CD14-positive monocyte (primary cell): ENCODE results near the gene CHMP1B. TPM values are rescaled to one million over a fixed set of nuclear protein-coding genes. Genes with fewer than 3 reads are reported as not detected.

Experiments used
- DNase-seq, 3 donors: peaks; one replicate each; pipeline ENCODE4 v3.0.0-alpha.2; 2011 to 2022
- H2AFZ ChIP-seq: 2 replicates; pipeline ENCODE4 v1.6.0; 2012; ENCODE audit warnings: mild to moderate bottlenecking, low read depth, low read length, inconsistent platforms; ENCODE audit not compliant: insufficient read depth, poor library complexity, severe bottlenecking
- H3K27ac ChIP-seq, 2 donors: 1 replicate in 1 of 2; 2 replicates in 1 of 2; pipeline ENCODE4 v1.5.1; 2012 to 2013; ENCODE audit warnings: low read length in 2 of 2, control low read depth in 1 of 2, inconsistent platforms in 1 of 2, low read depth in 1 of 2, mild to moderate bottlenecking in 1 of 2
- H3K27me3 ChIP-seq, 2 donors: one replicate each; pipeline versions ENCODE4 v1.6.0 to v1.6.1; 2011 to 2013; ENCODE audit warnings: low read length in 2 of 2; ENCODE audit not compliant: control insufficient read depth in 2 of 2, insufficient read depth in 2 of 2
- H3K36me3 ChIP-seq, 2 donors: replicated peaks in 1 of 2; 1 replicate in 1 of 2; 2 replicates in 1 of 2; pipeline versions ENCODE4 v1.5.1 to v1.6.1; 2012 to 2013; ENCODE audit warnings: low read length in 2 of 2, control low read depth in 1 of 2, inconsistent platforms in 1 of 2, mild to moderate bottlenecking in 1 of 2; ENCODE audit not compliant: insufficient read depth in 2 of 2, control insufficient read depth in 1 of 2
- H3K4me1 ChIP-seq, 2 donors: 1 replicate in 1 of 2; 2 replicates in 1 of 2; pipeline versions ENCODE4 v1.5.1 to v1.6.1; 2012 to 2013; ENCODE audit warnings: low read length in 2 of 2, control low read depth in 1 of 2, inconsistent platforms in 1 of 2, mild to moderate bottlenecking in 1 of 2, moderate library complexity in 1 of 2; ENCODE audit not compliant: insufficient read depth in 2 of 2, control insufficient read depth in 1 of 2
- H3K4me2 ChIP-seq: replicated peaks from 2 replicates; pipeline ENCODE3; 2012; ENCODE audit warnings: low read length, moderate library complexity, mild to moderate bottlenecking; ENCODE audit not compliant: poor library complexity, severe bottlenecking; ENCODE audit errors: extremely low read depth
- H3K4me3 ChIP-seq, 3 experiments: fragments of 200-600 bp in 1 of 3; sonication (generic) in 1 of 3; replicated peaks in 1 of 3; 1 replicate in 2 of 3; 2 replicates in 1 of 3; pipeline ENCODE4 v1.5.1; 2011 to 2013; ENCODE audit warnings: low read length in 3 of 3, mild to moderate bottlenecking in 3 of 3, control low read depth in 2 of 3, low read depth in 2 of 3, inconsistent platforms in 1 of 3, moderate library complexity in 1 of 3
- H3K79me2 ChIP-seq: 2 replicates; pipeline ENCODE4 v1.6.0; 2012; ENCODE audit warnings: mild to moderate bottlenecking, control low read depth, inconsistent platforms, low read length, moderate library complexity; ENCODE audit not compliant: insufficient read depth
- H3K9ac ChIP-seq: 2 replicates; pipeline ENCODE4 v1.6.0; 2017; ENCODE audit warnings: low read length, mild to moderate bottlenecking; ENCODE audit not compliant: insufficient read depth, poor library complexity, severe bottlenecking
- H3K9me3 ChIP-seq, 2 donors: replicated peaks in 1 of 2; 1 replicate in 1 of 2; 2 replicates in 1 of 2; pipeline versions ENCODE4 v1.5.1 to v1.6.1; 2012 to 2013; ENCODE audit warnings: low read length in 2 of 2, control low read depth in 1 of 2; ENCODE audit not compliant: control insufficient read depth in 1 of 2, insufficient read depth in 1 of 2
- H4K20me1 ChIP-seq: 2 replicates; pipeline ENCODE4 v1.6.0; 2012; ENCODE audit warnings: mild to moderate bottlenecking, low read length, control low read depth, moderate library complexity; ENCODE audit not compliant: insufficient read depth
- H3K27ac Mint-ChIP-seq, 7 donors: one replicate each; pipeline ENCODE4 v1.8.0; 2020; ENCODE audit warnings: mild to moderate bottlenecking in 7 of 7, mixed read lengths in 7 of 7, moderate library complexity in 6 of 7, inconsistent platforms in 2 of 7
- H3K27me3 Mint-ChIP-seq, 3 donors: one replicate each; pipeline ENCODE4 v1.8.0; 2021 to 2022; ENCODE audit warnings: low read depth in 3 of 3, mild to moderate bottlenecking in 3 of 3, mixed read lengths in 3 of 3, moderate library complexity in 3 of 3, inconsistent platforms in 1 of 3
- H3K36me3 Mint-ChIP-seq, 2 donors: one replicate each; pipeline ENCODE4 v1.8.0; 2020; ENCODE audit warnings: mixed read lengths in 2 of 2, inconsistent platforms in 1 of 2, mild to moderate bottlenecking in 1 of 2
- H3K4me1 Mint-ChIP-seq: one replicate; pipeline ENCODE4 v1.8.0; 2020; ENCODE audit warnings: mild to moderate bottlenecking, mixed read lengths
- H3K4me3 Mint-ChIP-seq, 2 donors: one replicate each; pipeline ENCODE4 v1.8.0; 2020; ENCODE audit warnings: mild to moderate bottlenecking in 2 of 2, mixed read lengths in 2 of 2, moderate library complexity in 1 of 2
- H3K9me3 Mint-ChIP-seq, 7 donors: one replicate each; pipeline ENCODE4 v1.8.0; 2020 to 2022; ENCODE audit warnings: mixed read lengths in 7 of 7, mild to moderate bottlenecking in 6 of 7, moderate library complexity in 6 of 7, inconsistent platforms in 2 of 7
- WGBS: methylation state at CpG from one replicate; pipeline ENCODE4 v1.1.5; 2013; ENCODE audit warnings: missing lambda C conversion rate; ENCODE audit not compliant: insufficient coverage; 5-methylcytosine and 5-hydroxymethylcytosine counted together
- intact Hi-C, 2 donors: fragments of 100-400 bp; cut with micrococcal nuclease; formaldehyde crosslinking; loops; one replicate each; pipeline versions ENCODE4 v1.15.0 to v1.15.1; 2023
- polyA plus RNA-seq, 3 donors: library from polyadenylated mRNA; depleted of rRNA in 1 of 3; unstranded in 2 of 3; stranded (reverse) in 1 of 3; fragments of 300-500 nt in 2 of 3; fragments of >200 nt in 1 of 3; fragmentation: Illumina TruSeq in 2 of 3; gene quantifications; 1 replicate in 2 of 3; 2 replicates in 1 of 3; pipeline ENCODE4 v1.2.3, GENCODE V29; 2012 to 2021
- TF ChIP-seq, protein P1 (sequence below): fragments of 200-600 bp; IDR thresholded peaks from one replicate; pipeline ENCODE4 v1.8.0; 2022; ENCODE audit warnings: antibody characterized with exemption, mild to moderate bottlenecking

Gene CHMP1B
- polyA plus RNA-seq, 3 donors, result 95.2 to 182 (median 105) TPM

DNA sequence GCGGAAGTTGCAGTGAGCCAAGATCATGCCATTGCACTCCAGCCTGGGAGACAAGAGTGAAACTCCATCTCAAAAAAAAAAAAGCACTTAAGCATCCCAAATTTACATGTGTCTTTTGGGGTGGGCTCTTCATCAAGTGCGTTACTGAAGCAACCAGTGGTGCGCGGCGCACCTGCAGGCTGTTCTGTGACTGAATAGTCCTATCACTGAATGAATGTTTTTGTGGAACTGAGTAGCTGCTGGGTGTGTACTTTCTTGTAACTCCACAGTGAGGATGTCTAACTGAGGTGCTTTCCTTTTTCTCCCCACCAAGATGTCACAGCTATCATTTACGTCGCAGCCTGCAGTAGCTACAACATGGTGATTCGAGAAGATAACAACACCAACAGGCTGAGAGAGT is 17.0 kb downstream of the CHMP1B start:
- Mint-ChIP-seq H3K9me3 (peaks cover 0 to 6% (median 0%) of the 10 kb centered on the region in 7 donors), H3K36me3 (no peaks in the 10 kb centered on the region), H3K4me1 (no peaks in the 10 kb centered on the region), H3K27ac (no peak overlapping the region), H3K4me3 (no peak overlapping the region), H3K27me3 (peaks cover 12 to 27% (median 14%) of the 10 kb centered on the region in 3 donors)
- intact Hi-C loops, result loop anchor here in 1 of 2 donors (10.0 kb wide), 1 partner anchor 133 kb away; no protein-coding TSS in a partner anchor
- Histone ChIP-seq H2AFZ (no peak overlapping the region), H4K20me1 (no peaks in the 10 kb centered on the region), H3K9me3 (no peaks in the 10 kb centered on the region), H3K79me2 (no peaks in the 10 kb centered on the region), H3K27me3 (no peaks in the 10 kb centered on the region), H3K36me3 (no peaks in the 10 kb centered on the region), H3K27ac (no peak overlapping the region), H3K4me2 (no peak overlapping the region), H3K4me3 (no peak overlapping the region), H3K4me1 (no peaks in the 10 kb centered on the region), H3K9ac (no peak overlapping the region)
- 100% methylated on average over 3 of the region's 8 CpGs for WGBS
- DNase-seq, result no peak
- TF ChIP-seq, protein P1, sequence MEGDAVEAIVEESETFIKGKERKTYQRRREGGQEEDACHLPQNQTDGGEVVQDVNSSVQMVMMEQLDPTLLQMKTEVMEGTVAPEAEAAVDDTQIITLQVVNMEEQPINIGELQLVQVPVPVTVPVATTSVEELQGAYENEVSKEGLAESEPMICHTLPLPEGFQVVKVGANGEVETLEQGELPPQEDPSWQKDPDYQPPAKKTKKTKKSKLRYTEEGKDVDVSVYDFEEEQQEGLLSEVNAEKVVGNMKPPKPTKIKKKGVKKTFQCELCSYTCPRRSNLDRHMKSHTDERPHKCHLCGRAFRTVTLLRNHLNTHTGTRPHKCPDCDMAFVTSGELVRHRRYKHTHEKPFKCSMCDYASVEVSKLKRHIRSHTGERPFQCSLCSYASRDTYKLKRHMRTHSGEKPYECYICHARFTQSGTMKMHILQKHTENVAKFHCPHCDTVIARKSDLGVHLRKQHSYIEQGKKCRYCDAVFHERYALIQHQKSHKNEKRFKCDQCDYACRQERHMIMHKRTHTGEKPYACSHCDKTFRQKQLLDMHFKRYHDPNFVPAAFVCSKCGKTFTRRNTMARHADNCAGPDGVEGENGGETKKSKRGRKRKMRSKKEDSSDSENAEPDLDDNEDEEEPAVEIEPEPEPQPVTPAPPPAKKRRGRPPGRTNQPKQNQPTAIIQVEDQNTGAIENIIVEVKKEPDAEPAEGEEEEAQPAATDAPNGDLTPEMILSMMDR, result no peak

DNA sequence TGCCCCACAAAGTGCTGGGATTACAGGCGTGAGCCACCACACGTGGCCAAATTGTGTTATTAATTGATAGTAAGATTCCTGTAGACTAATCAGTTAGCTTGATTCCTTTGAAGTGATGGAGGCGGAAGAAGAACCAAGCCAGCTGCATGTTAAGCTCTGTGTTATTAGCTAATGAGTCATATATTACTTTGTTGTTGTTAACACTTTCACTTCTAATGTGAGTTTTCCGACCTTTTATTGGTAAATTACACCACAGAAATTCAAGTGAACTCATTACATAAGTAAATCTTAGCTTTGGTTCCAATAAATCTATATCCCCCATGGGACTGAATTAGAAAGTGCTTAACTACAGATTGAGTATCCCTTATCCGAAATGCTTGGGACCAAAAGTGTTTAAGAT is 20.3 kb downstream of the CHMP1B start:
- Histone ChIP-seq H3K4me1 (no peaks in the 10 kb centered on the region), H3K9ac (no peak overlapping the region), H3K4me2 (no peak overlapping the region), H3K27ac (no peak overlapping the region), H3K36me3 (no peaks in the 10 kb centered on the region), H3K79me2 (no peaks in the 10 kb centered on the region), H4K20me1 (no peaks in the 10 kb centered on the region), H3K9me3 (no peaks in the 10 kb centered on the region), H2AFZ (no peak overlapping the region), H3K4me3 (no peak overlapping the region), H3K27me3 (no peaks in the 10 kb centered on the region)
- no peak overlapping the region for H3K4me3 Mint-ChIP-seq
- H3K36me3 Mint-ChIP-seq, result peaks cover 5 to 8% of the 10 kb centered on the region in 2 donors
- TF ChIP-seq, protein P1, result no peak
- intact Hi-C loops, result no loop called here
- peak overlapping the region in 1 of 7 donors; percentile 8 for H3K27ac Mint-ChIP-seq
- 81% methylated on average over 3 of the region's 5 CpGs for WGBS
- no peak for DNase-seq
- no peaks in the 10 kb centered on the region for H3K4me1 Mint-ChIP-seq
- peaks cover 6 to 14% (median 8%) of the 10 kb centered on the region in 3 donors for H3K27me3 Mint-ChIP-seq
- peaks cover 2 to 9% (median 4%) of the 10 kb centered on the region in 7 donors for H3K9me3 Mint-ChIP-seq
